GM04504 (cell line): ENCODE results near the gene SOX5.
"Not testable (repeated sequence)": the region's sequence is repeated elsewhere in the genome, so short reads cannot be mapped to it uniquely, and the experiment has no call there.

ENCODE experiments used
- DNase-seq: peaks from one replicate; pipeline ENCODE4 v3.0.0-alpha.2; 2012; ENCODE audit warnings: low read depth

The SOX5 gene

DNA sequence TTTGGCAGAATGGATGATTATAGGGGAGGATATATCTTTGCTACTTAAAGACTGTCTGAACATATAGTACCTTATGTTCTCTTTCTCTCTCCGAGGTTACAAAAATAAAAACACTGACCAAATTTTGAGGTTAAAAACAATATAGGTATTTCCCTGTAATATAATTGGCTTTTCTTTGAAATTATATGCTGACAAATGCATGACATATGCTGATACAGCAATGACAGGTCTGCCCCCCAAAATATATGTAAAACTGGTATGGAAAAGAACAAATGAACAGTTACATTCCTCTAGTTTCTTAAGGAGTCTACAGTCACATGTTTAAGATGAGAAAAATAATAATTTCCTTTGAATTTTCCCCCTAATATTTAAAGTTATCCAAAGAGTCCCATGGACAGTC, 405.7 kb downstream of the SOX5 start:
- DNase-seq = no peak

DNA sequence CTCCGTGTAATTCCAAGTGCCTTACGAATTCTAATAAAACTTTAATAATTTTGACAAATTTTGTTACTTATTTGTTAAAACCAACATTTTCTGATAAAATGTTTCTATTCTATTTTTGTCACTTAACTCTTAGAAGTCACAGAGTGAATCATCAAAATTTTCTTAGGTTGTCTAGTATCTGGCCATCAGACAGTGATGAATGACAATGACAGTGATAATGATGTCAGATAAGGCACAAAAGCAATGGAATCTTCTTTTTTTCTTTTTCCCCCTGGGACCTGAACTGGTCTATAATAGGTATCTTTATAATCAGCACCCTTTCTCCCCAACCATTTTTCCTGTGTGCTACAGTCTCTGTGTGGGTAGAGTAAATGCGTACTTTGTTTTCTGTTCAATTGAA, 407.3 kb downstream of the SOX5 start:
- no peak for DNase-seq

DNA sequence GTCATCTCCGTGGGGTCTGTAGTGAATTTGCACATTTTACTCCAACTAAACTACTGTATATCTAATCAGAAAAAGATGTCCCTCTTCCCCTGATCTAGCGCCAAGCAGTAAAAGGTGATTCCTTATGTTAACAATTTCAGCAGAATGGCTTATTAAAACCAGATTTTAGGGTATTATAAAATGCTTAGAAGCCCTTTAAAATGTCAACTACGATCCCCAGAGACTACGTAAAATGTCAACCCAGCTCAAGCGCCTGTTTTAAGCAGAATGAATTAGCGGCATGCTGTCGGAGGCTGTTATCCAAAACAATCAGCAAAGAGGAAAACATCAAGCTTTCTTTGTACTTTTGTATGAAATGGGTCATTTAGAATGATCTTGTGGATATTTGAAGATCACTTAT, 408.9 kb downstream of the SOX5 start:
- no peak for DNase-seq

DNA sequence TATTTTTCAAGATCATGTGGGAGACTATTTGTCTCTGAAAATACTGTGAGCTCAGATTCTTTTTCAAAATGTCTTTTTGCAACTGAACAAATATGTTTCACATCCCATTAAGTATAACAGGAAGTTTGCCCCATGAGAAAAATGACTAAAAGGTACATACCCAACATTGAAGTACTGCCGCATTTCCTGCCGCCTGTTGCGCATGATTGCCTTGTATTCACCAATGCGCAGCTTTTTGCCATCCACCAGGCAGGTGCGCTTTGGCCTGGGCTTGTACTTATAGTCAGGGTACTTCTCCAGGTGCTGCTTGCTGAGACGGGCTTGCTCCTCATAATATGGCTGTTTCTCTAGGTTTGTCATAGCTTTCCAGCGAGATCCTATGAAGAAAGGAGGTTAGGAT, 413.2 kb downstream of the SOX5 start:
- no peak for DNase-seq

DNA sequence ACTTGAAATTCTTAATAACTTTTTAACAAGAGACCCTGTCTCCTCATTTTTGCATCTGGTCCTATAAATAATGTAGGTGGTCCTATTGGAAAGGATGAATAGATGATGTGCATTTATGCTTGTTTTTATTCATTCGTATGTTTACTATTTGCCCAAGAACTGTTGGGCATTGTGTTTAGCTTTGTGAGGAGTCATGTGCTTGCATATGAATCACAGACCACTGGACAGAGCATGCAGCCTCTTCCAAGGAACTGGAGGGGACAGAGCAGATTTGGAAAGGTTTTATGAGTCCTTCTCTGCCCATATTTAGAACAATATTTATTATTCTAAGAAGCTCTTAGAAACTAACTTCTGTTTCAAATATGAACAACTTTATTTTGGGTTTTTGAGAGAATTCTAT, 414.0 kb downstream of the SOX5 start:
- no peak for DNase-seq

DNA sequence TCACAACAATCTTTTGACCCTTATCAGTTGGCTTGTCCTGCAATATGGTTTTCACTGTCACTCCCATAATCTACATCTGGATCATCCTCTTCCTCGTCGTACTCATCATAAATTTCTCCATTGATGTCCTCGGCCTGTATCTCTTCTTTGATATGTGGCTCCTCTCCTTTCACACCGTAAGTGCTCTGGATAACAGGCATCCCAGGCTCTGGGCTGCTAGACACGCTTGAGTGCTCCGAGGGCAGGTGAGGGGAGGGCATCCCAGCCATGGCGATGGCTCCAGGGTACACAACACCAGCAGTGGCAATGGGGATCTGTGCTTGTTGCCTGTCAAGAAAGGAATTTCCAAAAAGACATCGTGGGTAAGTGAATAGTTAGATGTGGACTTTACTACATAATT, 415.3 kb downstream of the SOX5 start:
- no peak for DNase-seq

DNA sequence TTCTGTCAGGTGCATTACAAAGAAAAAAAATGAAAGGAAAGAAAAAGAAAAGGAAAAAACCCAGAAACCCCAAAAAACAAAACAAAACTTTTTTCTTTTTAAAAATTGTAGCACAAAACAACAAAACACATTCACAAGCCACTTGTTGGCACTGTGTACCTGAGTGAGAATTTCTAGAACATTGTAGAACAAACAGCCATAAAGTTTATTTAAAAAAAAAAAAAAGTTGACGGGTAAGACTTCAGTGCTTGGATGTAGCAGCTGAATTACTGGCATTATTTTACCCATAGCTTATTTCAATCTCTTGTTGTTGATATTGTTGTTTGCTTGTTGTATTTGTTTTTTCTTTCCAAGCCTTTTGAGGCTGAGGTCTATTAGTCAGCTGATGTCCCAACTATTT, 415.8 kb downstream of the SOX5 start:
- no peak for DNase-seq

DNA sequence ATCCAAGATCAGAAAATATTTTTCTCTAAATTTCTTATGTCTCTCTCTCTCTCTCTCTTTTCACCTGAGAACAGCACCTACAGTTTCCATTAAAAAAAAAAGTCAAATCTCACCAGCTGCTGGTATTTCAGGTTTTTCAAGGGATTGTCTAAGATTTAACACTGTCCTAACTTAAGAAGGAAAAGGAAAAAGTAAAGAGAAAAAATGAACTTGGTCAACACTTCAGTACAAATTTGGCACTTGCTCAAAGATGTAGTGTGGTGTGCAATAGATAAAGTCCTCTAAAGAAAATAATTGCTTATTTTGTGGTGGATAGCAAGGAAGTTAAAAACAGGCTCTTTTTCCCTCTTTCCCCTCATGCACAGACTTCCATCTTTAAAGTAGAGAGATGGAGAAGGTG, 416.2 kb downstream of the SOX5 start:
- DNase-seq = no peak

DNA sequence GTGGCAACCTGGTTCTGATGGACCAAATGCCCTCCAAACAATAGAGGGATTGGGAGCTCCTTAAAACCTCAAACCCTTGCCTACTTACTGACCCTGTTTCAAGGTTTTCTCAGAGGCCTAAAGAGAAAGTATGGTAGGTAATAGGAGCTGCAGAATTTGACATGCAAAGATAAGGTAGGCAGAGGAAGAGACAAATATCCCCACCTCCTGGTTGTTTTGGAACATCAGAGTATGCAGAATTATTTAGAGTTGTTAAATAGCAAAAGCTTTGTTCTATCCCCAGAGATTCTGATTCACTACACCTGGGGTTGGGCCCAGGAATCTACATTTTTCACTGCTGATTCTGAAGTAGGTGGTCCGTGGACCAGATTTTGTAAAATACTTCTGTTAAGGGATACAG, 421.2 kb downstream of the SOX5 start:
- DNase-seq = no peak

DNA sequence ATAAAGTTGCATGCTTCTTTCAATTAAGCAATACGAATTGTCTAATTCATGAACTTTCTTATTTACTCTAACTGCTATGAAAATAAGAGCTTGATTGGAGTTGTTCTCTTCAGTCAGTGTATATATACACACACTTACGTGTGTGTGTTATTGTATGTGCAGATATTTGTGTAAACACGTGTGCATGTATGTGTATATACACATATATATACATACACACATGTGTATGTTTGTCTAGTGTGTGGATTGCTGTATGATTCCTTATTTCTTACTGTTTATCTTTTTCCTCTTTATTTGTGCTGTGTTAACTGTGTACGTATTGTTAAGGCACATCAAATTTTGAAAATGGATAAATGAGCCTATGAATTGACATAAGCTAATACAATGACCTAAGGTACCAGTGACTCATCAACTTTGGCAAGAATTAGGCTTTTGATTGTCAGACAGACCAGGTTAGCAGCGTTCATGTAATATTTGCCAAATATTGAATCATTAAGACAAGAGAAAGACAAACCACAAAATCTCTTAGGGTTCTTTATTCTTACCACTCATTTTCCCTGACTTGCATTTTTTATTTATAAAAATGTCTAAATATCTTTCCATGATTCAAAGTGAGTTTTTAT, 423.9 kb downstream of the SOX5 start:
- DNase-seq = no peak

DNA sequence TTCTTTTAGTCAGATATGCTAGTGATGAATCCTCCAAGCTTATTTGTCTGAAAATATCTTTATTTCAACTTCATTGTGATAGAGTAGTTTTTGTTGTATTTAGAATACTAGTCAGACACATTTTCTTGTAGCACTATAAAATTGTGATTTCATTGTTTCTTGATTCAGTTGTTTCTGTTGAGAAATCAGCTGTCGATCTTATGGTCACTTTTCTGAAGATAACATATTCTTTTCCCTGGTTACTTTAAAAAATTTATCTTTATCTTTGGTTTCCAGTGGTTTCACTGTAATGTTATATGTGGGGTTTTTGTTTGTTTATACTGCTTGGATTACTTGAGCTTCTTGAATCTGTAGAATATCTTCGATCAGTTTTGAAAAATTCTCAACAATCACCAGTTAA, 426.1 kb downstream of the SOX5 start:
- DNase-seq = no peak

DNA sequence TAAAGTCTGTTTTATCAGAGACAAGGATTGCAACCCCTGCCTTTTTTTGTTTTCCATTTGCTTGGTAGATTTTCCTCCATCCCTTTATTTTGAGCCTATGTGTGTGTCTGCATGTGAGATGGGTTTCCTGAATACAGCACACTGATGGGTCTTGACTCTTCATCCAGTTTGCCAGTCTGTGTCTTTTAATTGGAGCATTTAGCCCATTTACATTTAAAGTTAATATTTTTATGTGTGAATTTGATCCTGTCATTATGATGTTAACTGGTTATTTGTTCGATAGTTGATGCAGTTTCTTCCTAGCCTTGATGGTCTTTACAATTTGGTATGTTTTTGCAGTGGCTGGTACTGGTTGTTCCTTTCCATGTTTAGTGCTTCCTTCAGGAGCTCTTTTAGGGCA, 430.0 kb downstream of the SOX5 start:
- DNase-seq = not testable (repeated sequence)

DNA sequence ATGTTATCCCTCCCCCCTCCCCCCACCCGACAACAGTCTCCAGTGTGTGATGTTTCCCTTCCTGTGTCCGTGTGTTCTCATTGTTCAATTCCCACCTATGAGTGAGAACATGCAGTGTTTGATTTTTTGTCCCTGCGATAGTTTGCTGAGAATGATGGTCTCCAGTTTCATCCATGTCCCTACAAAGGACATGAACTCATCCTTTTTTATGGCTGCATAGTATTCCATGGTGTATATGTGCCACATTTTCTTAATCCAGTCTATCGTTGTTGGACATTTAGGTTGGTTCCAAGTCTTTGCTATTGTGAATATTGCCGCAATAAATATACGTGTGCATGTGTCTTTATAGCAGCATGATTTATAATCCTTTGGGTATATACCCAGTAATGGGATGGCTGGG, 433.7 kb downstream of the SOX5 start:
- DNase-seq = not testable (repeated sequence)

DNA sequence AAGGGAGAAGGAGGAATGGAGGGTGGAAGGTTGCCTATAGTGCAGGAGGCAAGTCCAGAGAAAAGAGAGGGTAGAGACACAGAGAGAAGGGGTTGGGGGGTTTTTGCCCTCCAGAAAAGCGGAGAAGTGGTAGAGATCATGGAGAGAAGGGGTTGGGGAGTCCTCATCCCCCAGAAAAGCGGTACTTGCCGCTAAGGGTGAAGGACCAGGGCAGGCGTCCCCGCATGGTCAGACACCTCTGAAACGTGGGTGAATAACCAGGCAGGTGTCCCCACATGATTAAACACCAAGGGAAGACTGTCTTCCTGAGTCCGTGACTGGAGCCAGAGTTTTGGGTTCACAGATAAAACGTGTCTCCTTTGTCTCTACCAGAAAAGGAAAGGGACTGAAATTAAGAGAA, 439.0 kb downstream of the SOX5 start:
- DNase-seq = no peak

DNA sequence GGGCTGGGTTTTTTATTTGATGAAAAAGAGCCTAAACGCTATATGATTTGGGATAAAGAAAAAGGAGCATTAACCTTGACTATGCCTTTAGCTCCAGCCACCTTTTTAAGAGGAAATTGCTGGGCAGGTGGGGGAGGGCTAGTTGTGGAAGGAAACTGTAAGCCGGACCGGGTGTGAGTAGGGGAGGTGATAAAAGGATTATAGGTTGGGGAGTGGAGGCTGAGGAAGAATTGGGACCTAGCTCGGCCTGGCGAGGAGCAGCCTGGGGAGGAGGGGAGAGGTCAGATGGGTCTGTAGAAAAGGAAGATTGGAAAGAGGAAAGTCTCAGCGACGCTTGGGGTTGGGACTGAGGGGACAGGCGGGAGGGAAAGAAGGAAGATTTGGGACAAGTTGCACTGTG, 439.6 kb downstream of the SOX5 start:
- not testable (repeated sequence) for DNase-seq

DNA sequence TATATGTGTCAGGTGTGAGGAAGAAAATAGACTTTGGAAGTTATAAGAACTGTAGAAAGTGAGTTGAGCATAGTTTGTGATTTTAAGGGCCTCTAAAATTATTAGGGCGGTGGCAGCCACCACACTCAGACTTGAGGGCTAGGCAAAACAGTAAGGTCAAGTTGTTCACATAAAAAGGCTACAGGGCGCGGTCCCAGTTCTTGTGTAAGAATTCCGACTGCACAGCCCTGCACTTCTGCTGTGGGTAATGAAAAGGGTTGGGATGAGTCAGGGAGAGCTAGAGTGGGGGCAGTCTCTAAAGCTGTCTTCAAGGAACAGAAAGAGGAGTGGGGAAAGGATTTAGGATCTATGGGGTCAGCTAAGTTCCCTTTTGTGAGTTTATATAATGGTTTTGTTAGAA, 441.7 kb downstream of the SOX5 start:
- DNase-seq = not testable (repeated sequence)

DNA sequence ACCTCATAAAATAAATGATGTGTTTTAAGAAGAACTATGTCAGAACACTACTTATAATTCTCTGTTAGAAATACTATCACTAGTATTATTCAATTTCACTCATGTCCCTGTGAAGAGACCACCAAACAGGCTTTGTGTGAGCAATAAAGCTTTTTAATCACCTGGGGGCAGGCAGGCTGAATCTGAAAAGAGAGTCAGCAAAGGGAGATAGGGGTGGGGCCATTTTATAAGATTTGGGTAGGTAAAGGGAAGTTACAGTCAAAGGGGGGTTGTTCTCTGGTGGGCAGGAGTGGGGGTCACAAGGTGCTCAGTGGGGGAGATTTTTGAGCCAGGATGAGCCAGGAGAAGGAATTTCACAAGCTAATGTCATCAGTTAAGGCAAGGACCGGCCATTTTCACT, 443.7 kb downstream of the SOX5 start:
- not testable (repeated sequence) for DNase-seq

DNA sequence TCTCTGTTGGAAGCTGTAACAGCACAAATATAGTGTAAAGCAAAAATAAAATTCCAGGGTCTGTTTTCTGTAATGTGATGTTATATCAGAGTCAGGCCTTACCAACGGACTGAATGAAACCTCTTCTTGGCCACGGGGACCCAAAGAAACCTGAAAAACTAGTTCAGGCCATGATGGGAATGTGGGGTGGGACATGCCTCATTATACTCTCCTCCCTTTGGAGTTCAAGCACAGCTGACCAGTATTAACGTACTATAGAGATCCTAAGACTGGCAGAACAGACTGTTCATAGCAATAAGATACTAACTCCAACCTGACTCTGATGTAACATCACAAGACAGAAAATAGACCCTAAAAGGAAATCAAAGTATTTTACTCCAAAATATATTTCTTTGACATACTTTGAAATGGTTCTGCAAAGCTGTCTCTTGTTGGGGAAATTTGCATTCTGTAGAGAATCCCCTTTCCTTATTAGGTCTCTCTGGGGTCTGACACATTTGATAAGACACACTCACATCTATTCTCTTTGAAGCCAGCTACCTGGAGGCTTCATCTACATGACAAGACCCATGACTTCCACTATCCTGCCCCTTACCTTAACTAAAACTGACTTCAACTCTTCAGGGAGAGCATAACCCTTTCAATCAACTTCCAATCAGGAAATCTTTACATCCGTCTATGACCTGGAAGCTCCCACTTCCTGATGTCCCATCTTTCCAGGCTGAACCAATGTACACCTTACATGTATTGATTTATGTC, 444.6 kb downstream of the SOX5 start:
- no peak for DNase-seq

DNA sequence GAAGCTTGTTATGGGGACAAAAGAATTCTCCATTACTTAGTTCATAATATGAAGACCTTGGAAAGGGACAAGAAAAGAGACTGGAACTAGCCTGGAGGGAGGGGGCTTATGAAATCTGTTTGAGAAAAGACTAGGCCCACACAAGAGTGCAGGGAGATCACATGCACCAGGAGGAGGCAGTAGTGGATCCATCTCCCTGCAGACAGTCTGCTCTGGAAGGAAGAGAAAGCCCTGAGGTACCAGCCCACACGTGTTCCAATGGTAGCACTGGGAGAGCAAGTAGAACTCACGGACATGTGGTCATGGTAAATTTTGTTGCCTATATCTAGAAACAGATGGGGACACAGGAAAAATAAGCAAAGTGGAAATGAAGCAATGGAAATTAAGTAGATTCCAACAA, 445.4 kb downstream of the SOX5 start:
- DNase-seq = no peak

DNA sequence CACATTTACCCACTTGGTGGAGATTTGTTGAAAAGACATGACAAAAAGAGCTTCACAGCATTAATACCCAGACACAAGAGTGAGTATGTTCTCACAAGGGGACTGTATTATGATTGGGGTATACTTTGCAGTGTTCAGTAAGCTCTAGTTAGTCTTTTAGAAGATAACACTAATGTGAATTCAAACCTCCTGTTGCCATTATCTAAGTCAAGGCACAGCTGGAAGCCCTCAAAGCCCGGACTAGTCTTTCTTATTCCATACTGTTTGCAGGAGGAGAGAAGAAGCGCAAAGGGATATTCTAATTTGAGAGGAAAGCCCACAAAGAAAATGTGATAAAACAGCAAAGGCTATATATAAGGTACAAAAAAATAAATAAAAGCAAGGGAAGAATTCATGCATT, 445.9 kb downstream of the SOX5 start:
- DNase-seq = no peak

DNA sequence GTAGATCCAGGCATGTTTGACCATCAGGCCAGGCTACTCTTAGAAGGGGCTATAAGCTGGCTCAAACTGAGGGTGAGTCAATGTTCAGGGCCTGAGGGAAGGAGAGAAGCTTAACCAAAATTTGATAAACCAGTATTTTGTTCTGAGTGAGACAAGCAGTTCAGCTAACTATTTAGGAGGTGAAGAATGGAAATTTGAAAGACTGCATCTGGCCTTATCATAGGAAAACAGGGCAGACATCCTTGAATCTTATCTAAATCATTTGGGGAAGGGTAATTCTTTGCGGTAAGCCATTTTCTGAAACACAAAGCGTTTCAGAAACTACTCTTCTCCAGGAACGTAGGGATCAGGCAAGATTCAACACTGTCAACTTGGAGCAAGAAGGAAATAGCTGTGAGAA, 447.2 kb downstream of the SOX5 start:
- DNase-seq = no peak

DNA sequence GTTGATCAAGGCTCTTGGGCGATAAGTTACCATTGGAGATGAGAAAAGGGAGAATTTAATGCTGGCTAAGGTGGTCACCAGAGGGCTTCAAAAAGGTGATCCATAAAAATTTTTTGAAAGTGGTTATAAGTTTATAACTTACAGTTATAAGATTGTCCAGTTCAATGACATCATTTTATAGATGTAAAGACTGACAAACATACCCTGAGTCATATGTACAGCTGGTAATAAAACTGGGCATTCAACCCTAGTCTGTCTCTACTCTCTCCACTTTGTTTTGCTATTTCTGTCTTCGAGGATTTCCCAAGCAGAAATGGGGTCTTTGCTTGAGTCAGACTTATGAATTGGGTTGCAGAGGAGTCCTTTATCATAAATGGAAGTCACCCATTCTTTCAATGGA, 454.0 kb downstream of the SOX5 start:
- DNase-seq = no peak

DNA sequence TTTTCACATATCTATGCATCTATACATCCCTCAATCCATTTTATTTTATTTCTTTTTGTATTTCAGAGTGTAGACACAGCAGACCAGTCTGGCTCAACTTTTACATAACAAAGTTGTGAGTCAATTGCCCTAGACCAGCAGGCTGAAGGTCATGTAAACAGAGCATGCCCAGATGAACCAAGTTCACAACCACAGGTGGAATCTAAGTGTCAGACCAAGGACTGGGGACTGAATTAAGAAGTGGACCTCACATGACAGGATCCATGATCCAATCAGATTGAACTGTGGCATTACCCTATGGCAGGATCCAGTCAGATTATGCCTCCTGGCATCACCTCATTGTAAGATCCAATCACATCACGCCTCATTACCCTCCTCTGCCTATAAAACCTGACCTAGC, 455.8 kb downstream of the SOX5 start:
- no peak for DNase-seq

DNA sequence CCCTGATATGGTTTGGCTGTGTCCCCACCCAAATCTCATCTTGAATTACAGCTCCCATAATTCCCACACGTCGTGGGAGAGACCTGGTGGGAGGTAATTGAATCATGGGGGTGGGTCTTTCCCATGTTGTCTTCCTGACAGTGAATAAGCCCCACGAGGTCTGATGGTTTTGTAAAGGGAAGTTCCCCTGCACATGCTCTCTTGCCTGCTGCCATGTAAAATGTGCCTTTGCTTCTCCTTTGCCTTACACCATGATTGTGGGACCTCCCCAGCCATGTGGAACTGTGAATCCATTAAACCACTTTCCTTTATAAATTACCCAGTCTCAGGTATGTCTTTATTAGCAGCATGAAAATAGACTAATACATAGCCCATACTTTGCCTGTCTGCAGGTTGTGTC, 458.4 kb downstream of the SOX5 start:
- not testable (repeated sequence) for DNase-seq
